Measurements from ENCODE around the gene TMEM198. TPM values are rescaled to one million over a fixed set of nuclear protein-coding genes. Genes with fewer than 3 reads are reported as not detected.

The TMEM198 gene
- total RNA-seq, 1 donor from 2014 or later: 2.9 TPM

GRCh38 chr2:219532378-219532649 lies 11.5 kb upstream of the TMEM198 start:
- no peaks in the 10 kb centered on the region for H3K36me3 ChIP-seq
- no peaks in the 10 kb centered on the region for H3K9me3 ChIP-seq
- no peak overlapping the region for H3K4me3 ChIP-seq
- TF ChIP-seq CTCF (IDR thresholded peaks at IDR 0.05): no peak
- ATAC-seq (no peak), DNase-seq (no peak)
- H3K27me3 ChIP-seq: peaks cover 40% of the 10 kb centered on the region
- no peak overlapping the region for H3K27ac ChIP-seq
- intact Hi-C loops (cut with DNase I): no loop called here
- no peaks in the 10 kb centered on the region for H3K4me1 ChIP-seq

GRCh38 chr2:219533930-219534661 lies 9.7 kb upstream of the TMEM198 start:
- DNase-seq (no peak), ATAC-seq (no peak)
- TF ChIP-seq CTCF (IDR thresholded peaks at IDR 0.05): no peak
- Histone ChIP-seq H3K4me3 (no peak overlapping the region), H3K36me3 (peaks cover 3% of the 10 kb centered on the region), H3K4me1 (no peaks in the 10 kb centered on the region), H3K27me3 (peaks cover 23% of the 10 kb centered on the region), H3K9me3 (no peaks in the 10 kb centered on the region), H3K27ac (no peak overlapping the region)
- intact Hi-C loops (cut with DNase I): no loop called here

- H3K27me3 ChIP-seq: peaks cover 14% of the 10 kb centered on the region
- peaks cover 22% of the 10 kb centered on the region for H3K36me3 ChIP-seq
- intact Hi-C loops (cut with DNase I): no loop called here
- ATAC-seq (no peak), DNase-seq (no peak)
- no peak overlapping the region for H3K4me3 ChIP-seq
- no peak overlapping the region for H3K27ac ChIP-seq
- no peak for TF ChIP-seq CTCF (IDR thresholded peaks at IDR 0.05)
- H3K9me3 ChIP-seq: no peaks in the 10 kb centered on the region
- H3K4me1 ChIP-seq: peaks cover 4% of the 10 kb centered on the region
These were observed 7.4 kb upstream of the TMEM198 start for GRCh38 chr2:219536425-219536824.

- DNase-seq: no peak
- no peak for ATAC-seq
- H3K4me3 ChIP-seq: no peak overlapping the region
- H3K27me3 ChIP-seq: peaks cover 10% of the 10 kb centered on the region
- H3K36me3 ChIP-seq: peaks cover 22% of the 10 kb centered on the region
- intact Hi-C loops (cut with DNase I): no loop called here
- no peak overlapping the region for H3K27ac ChIP-seq
- no peaks in the 10 kb centered on the region for H3K9me3 ChIP-seq
- no peak for TF ChIP-seq CTCF (IDR thresholded peaks at IDR 0.05)
- H3K4me1 ChIP-seq: peaks cover 9% of the 10 kb centered on the region
These were observed 6.9 kb upstream of the TMEM198 start for GRCh38 chr2:219536967-219537366.

- peaks cover 16% of the 10 kb centered on the region for H3K4me1 ChIP-seq
- H3K4me3 ChIP-seq: no peak overlapping the region
- no peaks in the 10 kb centered on the region for H3K9me3 ChIP-seq
- peaks cover 4% of the 10 kb centered on the region for H3K27me3 ChIP-seq
- no peak for ATAC-seq
- no peak overlapping the region for H3K27ac ChIP-seq
- peaks cover 22% of the 10 kb centered on the region for H3K36me3 ChIP-seq
- TF ChIP-seq CTCF (IDR thresholded peaks at IDR 0.05): no peak
- intact Hi-C loops (cut with DNase I): no loop called here
- no peak for DNase-seq
These were observed 6.0 kb upstream of the TMEM198 start for GRCh38 chr2:219537657-219538488.
